Stimulated activated CD4-positive, alpha-beta T cell treated with anti-CD3 and anti-CD28 coated beads, Interleukin-12 subunit alpha, Interleukin-12 subunit beta, amount 100 ng/mL, for 24 hours (primary cell): ENCODE measurements around the gene CCS.
"Not testable (repeated sequence)": the region's sequence is repeated elsewhere in the genome, so short reads cannot be mapped to it uniquely, and the experiment has no call there.

Experiments
- DNase-seq, 2 experiments: peaks; one replicate each; pipeline ENCODE4 v3.0.0-alpha.2; 2020; ENCODE audit warnings: low read depth in 2 of 2

CCS gene

GRCh38 chr11:66592457-66593302 is at the start of gene CCS, which contains the start of gene CCDC87:
Gene CCS, plus strand, starts transcription at chr11:66593185. Its CDS starts 77 bp downstream, at chr11:66593262.
Gene CCDC87, minus strand, starts transcription at chr11:66593063. Its CDS starts 48 bp downstream, at chr11:66593015.
- peak; percentile 94 to 98 for DNase-seq

- DNase-seq: peak in 1 of 2 experiments; percentile 33
Observed at GRCh38 chr11:66543263-66544107, 49.5 kb upstream of the CCS start.

GRCh38 chr11:66544952-66545351 is 48.0 kb upstream of the CCS start:
- DNase-seq: not testable (repeated sequence)

- peak; percentile 77 to 92 for DNase-seq
Observed at GRCh38 chr11:66545701-66546367, 47.2 kb upstream of the CCS start, which contains the start of gene ZDHHC24. Gene ZDHHC24, minus strand, starts transcription at chr11:66546048. Its CDS starts 45 bp downstream, at chr11:66546003.

GRCh38 chr11:66546368-66546965 is 46.5 kb upstream of the CCS start, which contains the start of gene ACTN3:
Gene ACTN3, plus strand, starts transcription at chr11:66546903. Its CDS starts 35 bp downstream, at chr11:66546938.
- DNase-seq: no peak

- DNase-seq: no peak
Observed at GRCh38 chr11:66546966-66547661, 45.9 kb upstream of the CCS start.

GRCh38 chr11:66547662-66548009 is 45.3 kb upstream of the CCS start:
- DNase-seq: no peak

- no peak for DNase-seq
Observed at GRCh38 chr11:66548041-66548440, 44.9 kb upstream of the CCS start.

GRCh38 chr11:66548774-66549630 is 44.0 kb upstream of the CCS start:
- DNase-seq: no peak

- no peak for DNase-seq
Observed at GRCh38 chr11:66549696-66550095, 43.3 kb upstream of the CCS start.

GRCh38 chr11:66550887-66551286 is 42.1 kb upstream of the CCS start:
- DNase-seq: no peak

- DNase-seq: no peak
Observed at GRCh38 chr11:66554602-66555001, 38.4 kb upstream of the CCS start.

GRCh38 chr11:66555416-66555815 is 37.6 kb upstream of the CCS start:
- no peak for DNase-seq

- no peak for DNase-seq
Observed at GRCh38 chr11:66556086-66556485, 36.9 kb upstream of the CCS start.

GRCh38 chr11:66557733-66558326 is 35.2 kb upstream of the CCS start:
- DNase-seq: no peak

- DNase-seq: no peak
Observed at GRCh38 chr11:66559142-66559865, 33.7 kb upstream of the CCS start.

- no peak for DNase-seq
Observed at GRCh38 chr11:66559866-66560676, 32.9 kb upstream of the CCS start.
